HG03432 (cell line): Measurements from ENCODE around the gene WDR53.
"Not testable (repeated sequence)": the region's sequence is repeated elsewhere in the genome, so short reads cannot be mapped to it uniquely, and the experiment has no call there.

Experiments used
- ATAC-seq: cut with Tn5 transposase; IDR thresholded peaks from one replicate; pipeline ENCODE4 v1.9.1; 2021; ENCODE audit warnings: mild to moderate bottlenecking, moderate library complexity; ENCODE audit not compliant: unreplicated experiment

The WDR53 gene

GRCh38 chr3:196518966-196519717 is 49.2 kb downstream of the WDR53 start:
- no peak for ATAC-seq

GRCh38 chr3:196517919-196518318 is 50.4 kb downstream of the WDR53 start:
- ATAC-seq = no peak

- no peak for ATAC-seq
Measured at GRCh38 chr3:196517162-196517800, 51.1 kb downstream of the WDR53 start.

- no peak for ATAC-seq
Measured at GRCh38 chr3:196514913-196515621, 53.3 kb downstream of the WDR53 start, which contains the start of gene SMCO1. SMCO1 (minus strand) TSS chr3:196515346; CDS start chr3:196515209, 137 bp downstream.

GRCh38 chr3:196514350-196514716 is 54.0 kb downstream of the WDR53 start:
- ATAC-seq = no peak

GRCh38 chr3:196513697-196514349 is 54.5 kb downstream of the WDR53 start:
- no peak for ATAC-seq

GRCh38 chr3:196511646-196512425 is 56.5 kb downstream of the WDR53 start:
- not testable (repeated sequence) for ATAC-seq

GRCh38 chr3:196511108-196511507 is 57.2 kb downstream of the WDR53 start:
- ATAC-seq = not testable (repeated sequence)

- ATAC-seq = no peak
Measured at GRCh38 chr3:196506687-196507086, 61.7 kb downstream of the WDR53 start.

- no peak for ATAC-seq
Measured at GRCh38 chr3:196504556-196504955, 63.8 kb downstream of the WDR53 start.
